Measurements from ENCODE around the gene OMA1.

OMA1 gene

DNA sequence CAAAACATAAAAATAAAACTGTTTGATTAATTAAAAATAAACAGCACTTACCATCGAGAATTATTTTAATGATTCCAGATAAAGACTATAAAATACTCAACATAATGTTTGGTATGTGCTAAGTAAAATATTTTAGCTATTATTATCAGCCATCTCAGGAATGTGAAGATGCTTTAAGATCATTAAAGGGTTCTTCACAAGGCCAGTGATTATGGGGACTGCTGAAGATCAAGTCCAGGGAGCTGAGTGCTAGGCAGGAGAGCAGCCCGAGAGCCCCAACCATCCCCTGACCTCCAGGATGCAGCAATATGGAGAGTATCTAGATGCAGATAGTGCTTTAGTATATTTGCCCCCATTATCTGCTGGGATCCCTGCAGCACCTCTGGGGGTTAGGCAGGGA is 35.1 kb upstream of the OMA1 start:
- TF ChIP-seq, protein P1, sequence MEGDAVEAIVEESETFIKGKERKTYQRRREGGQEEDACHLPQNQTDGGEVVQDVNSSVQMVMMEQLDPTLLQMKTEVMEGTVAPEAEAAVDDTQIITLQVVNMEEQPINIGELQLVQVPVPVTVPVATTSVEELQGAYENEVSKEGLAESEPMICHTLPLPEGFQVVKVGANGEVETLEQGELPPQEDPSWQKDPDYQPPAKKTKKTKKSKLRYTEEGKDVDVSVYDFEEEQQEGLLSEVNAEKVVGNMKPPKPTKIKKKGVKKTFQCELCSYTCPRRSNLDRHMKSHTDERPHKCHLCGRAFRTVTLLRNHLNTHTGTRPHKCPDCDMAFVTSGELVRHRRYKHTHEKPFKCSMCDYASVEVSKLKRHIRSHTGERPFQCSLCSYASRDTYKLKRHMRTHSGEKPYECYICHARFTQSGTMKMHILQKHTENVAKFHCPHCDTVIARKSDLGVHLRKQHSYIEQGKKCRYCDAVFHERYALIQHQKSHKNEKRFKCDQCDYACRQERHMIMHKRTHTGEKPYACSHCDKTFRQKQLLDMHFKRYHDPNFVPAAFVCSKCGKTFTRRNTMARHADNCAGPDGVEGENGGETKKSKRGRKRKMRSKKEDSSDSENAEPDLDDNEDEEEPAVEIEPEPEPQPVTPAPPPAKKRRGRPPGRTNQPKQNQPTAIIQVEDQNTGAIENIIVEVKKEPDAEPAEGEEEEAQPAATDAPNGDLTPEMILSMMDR (IDR thresholded peaks at IDR 0.05; ENCODE audit: control extremely low read depth, extremely low read depth, low read depth, missing control alignments), result no peak
- DNase-seq (ENCODE audit: extremely low spot score), result no peak
- ChIA-PET CTCF (interaction anchor here (1.0 to 1.2 kb wide), 2 partner anchors 35 to 71 kb away, joined by 3 to 4 read pairs; partner anchors contain the start of gene OMA1), POLR2A (no interaction called here)

DNA sequence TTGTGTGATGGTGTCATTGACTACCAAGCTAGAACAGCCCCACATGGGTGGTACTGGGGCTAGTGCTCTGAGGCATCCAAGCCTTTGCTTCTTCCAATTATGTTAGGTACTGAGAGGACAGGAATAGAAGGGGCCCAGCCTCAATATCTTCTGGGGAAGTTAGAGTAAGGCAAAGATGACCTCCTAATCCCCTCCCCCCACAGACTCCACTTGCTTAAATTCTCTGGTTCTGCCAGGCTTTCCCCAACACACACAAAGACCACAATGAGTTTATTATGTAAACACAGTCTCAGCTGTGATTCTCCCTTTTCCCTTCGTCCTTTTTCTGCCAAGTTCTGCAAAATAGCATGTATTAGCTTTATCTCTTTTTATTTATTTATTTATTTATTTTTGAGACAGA is 33.7 kb upstream of the OMA1 start:
- no peak for DNase-seq (ENCODE audit: extremely low spot score)
- TF ChIP-seq, protein P1 (IDR thresholded peaks at IDR 0.05; ENCODE audit: control extremely low read depth, extremely low read depth, low read depth, missing control alignments), result no peak
- CTCF ChIA-PET, result interaction anchor here (1.3 kb wide), 1 partner anchor 72 kb away, joined by 3 read pairs; no protein-coding TSS in a partner anchor
- POLR2A ChIA-PET, result no interaction called here

DNA sequence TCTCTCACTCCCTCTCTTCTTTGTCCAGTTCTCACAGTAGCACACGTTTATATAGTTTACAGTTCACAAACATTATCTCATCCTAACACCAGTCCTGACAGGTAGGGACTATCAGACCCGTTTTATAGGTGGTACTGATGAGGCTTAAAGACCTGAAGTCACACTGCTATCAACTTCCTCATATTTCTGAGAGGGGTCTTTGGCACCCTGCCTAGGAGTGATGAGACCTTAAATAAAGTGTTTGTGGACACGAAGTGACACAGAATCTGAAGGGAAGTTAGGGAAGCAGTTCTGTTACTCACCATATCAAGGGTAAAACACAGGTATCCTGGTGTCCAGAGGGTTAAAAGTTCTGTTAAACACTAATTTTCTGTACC is 31.1 kb upstream of the OMA1 start:
- no peak for DNase-seq (ENCODE audit: extremely low spot score)
- ChIA-PET CTCF (interaction anchor here (1.0 kb wide), 1 partner anchor 61 kb away, joined by 4 read pairs; no protein-coding TSS in a partner anchor), POLR2A (no interaction called here)
- TF ChIP-seq, protein P1 (IDR thresholded peaks at IDR 0.05; ENCODE audit: control extremely low read depth, extremely low read depth, low read depth, missing control alignments), result no peak

DNA sequence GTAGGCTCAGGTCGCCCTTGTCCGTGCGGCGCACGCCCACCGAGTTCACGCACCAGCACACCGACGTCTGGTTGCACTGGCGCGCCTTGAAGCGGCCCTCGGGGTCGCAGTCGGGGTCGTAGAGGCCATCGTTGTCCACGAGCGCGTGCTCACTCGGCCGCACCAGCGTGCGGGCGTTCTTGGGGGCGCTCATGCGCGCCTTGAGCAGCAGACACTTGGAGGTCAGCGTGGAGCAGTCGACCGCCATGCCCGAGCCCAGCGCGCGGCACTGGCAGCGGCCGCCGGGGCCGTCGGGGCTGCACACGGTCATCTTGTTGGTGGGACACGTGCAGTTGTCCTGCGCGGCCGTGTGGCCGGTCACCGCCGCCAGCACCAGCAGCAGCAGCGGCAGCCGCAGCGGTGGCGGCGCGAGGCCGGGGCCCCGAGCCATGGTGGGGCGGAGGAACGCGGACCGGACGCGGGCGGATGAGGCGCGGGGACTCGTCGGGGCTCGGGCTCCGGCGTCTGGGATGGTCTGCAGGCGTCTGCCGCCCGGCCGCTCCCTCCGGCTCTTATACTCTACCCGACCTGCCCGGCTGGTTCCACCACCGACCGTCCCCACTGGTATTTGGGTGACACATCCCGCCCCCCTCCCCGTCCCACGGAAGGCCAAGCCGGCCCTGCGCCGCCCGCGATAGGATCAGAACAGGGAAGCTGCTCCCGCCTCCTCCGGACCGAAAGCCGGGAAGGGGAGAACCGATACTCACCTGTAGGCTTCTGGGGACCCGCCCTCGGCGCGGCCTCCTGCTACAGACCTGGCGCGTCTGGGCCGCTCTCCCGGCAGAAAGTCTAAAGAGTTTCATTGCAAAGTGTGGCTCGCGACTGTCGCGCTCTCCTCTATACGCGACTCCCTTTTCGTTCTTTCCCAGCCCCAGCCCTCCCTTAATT is 30.5 kb upstream of the OMA1 start, which contains the start of gene TACSTD2:
TSS of gene TACSTD2 (minus strand) at position 526 of the 927 bp plus-strand sequence. CDS start at position 430, 96 bp downstream.
- ChIA-PET CTCF (no interaction called here), POLR2A (no interaction called here)
- TF ChIP-seq, protein P1 (IDR thresholded peaks at IDR 0.05; ENCODE audit: control extremely low read depth, extremely low read depth, low read depth, missing control alignments), result peak; percentile 22
- DNase-seq (ENCODE audit: extremely low spot score), result no peak

DNA sequence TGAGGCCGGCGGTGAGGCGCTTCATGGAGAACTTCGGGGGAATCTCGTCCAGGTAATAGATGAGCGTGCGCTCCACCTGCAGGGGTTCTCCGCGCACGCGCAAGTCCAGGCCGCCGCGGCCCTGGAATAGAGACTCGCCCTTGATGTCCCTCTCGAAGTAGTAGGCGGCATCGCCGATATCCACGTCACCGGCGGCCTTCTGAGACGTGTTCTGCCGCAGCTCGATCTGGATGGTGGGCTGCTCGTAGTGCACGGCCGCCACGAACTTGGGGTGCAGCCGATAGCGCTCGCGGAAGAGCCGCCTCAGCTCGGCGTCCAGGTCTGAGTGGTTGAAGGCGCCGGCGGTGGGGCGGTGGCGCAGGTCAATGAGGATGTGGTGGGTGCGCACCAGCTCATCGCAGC is 29.8 kb upstream of the OMA1 start:
- ChIA-PET POLR2A (no interaction called here), CTCF (no interaction called here)
- no peak for DNase-seq (ENCODE audit: extremely low spot score)
- TF ChIP-seq, protein P1 (IDR thresholded peaks at IDR 0.05; ENCODE audit: control extremely low read depth, extremely low read depth, low read depth, missing control alignments), result no peak

DNA sequence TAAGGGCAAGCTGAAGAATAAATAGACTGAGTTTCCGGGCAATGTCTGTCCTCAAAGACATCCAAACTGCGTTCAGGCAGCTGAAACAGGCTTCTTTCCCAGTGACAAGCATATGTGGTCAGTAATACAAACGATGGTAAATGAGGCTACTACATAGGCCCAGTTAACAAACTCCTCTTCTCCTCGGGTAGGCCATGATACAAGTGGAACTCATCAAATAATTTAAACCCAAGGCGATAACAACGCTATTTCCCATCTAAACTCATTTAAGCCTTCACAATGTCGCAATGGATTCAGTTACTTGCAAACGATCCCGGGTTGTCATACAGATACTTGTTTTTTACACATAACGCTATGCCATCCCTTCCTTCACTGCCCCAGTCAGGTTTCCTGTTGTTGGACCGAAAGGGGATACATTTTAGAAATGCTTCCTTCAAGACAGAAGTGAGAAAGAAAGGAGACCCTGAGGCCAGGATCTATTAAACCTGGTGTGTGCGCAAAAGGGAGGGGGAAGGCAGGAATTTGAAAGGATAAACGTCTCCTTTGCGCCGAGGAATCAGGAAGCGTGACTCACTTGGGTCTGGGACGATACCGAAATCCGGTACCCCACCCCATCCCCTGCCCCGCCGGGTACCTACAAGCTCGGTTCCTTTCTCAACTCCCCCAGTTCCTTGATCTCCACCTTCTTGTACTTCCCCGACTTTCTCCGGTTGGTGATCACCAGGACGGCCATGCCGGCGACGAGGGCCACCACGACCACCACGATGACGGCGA is 29.2 kb upstream of the OMA1 start:
- no peak for DNase-seq (ENCODE audit: extremely low spot score)
- ChIA-PET CTCF (no interaction called here), POLR2A (no interaction called here)
- TF ChIP-seq, protein P1 (IDR thresholded peaks at IDR 0.05; ENCODE audit: control extremely low read depth, extremely low read depth, low read depth, missing control alignments), result no peak

All from GM10248 (cell line).